ENCODE measurements around the gene GCHFR. TPM values are rescaled to one million over a fixed set of nuclear protein-coding genes. Genes with fewer than 3 reads are reported as not detected.

Gene GCHFR
- total and polyA plus RNA-seq, 2 of the 4 experiments (the other 2 are of a cell fraction): 2.3 to 6.5 TPM

DNA sequence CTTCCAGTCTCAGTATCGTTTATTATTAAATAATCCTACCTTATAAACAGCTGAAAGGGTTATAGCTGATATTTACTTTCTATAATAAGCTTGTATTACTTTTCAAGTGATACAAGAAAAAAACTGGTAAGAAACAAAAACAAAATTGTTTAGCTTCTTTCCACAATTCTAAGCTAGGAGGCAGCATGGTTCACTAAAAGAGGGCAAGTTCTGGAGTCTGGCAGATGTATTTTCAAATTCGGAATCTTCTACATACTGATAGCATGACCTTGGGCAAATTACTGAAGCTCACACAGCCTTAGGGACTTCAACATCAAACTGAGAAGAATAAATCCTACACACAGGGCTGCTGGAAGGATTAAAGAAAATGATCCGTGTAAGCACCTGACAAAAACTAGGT is 21.3 kb downstream of the GCHFR start:
- no peak overlapping the region for H4K91ac ChIP-seq (ENCODE audit: insufficient read depth, low read depth, low read length)
- H3K9me3 ChIP-seq (ENCODE audit: control insufficient read depth, insufficient read depth, low read length): no peaks in the 10 kb centered on the region
- BruUV-seq (replicated peaks): no TSS peak
- no peak overlapping the region for H2BK120ac ChIP-seq (ENCODE audit: low read depth, low read length)
- intact Hi-C loops (cut with micrococcal nuclease): no loop called here
- TF ChIP-seq MXI1 (IDR thresholded peaks at IDR 0.05; ENCODE audit: borderline replicate concordance, low read depth, low read length) (no peak), FOS (IDR thresholded peaks at IDR 0.05; ENCODE audit: low read depth, low read length) (no peak), USF2 (IDR thresholded peaks at IDR 0.05; ENCODE audit: low read depth, low read length) (no peak), RAD21 (IDR thresholded peaks at IDR 0.05; ENCODE audit: low read length) (peak; percentile 27; the same call in 1 of the 2 replicates)
- TF ChIP-seq, protein P1, sequence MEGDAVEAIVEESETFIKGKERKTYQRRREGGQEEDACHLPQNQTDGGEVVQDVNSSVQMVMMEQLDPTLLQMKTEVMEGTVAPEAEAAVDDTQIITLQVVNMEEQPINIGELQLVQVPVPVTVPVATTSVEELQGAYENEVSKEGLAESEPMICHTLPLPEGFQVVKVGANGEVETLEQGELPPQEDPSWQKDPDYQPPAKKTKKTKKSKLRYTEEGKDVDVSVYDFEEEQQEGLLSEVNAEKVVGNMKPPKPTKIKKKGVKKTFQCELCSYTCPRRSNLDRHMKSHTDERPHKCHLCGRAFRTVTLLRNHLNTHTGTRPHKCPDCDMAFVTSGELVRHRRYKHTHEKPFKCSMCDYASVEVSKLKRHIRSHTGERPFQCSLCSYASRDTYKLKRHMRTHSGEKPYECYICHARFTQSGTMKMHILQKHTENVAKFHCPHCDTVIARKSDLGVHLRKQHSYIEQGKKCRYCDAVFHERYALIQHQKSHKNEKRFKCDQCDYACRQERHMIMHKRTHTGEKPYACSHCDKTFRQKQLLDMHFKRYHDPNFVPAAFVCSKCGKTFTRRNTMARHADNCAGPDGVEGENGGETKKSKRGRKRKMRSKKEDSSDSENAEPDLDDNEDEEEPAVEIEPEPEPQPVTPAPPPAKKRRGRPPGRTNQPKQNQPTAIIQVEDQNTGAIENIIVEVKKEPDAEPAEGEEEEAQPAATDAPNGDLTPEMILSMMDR (conservative IDR thresholded peaks at IDR 0.05; ENCODE audit: low read depth, low read length): peak; percentile 31
- H3K27ac ChIP-seq (ENCODE audit: insufficient read depth, low read length): no peak overlapping the region
- dilution Hi-C loops (cut with HindIII; ENCODE audit: low sequenced_read_pairs, unreplicated experiment): no loop called here
- no peak overlapping the region for H2AK9ac ChIP-seq (replicated peaks; ENCODE audit: low read depth, low read length, poor library complexity)
- no peak overlapping the region; the same call in 1 of the 2 replicates for H3K4ac ChIP-seq (ENCODE audit: low read depth, low read length)
- no peak overlapping the region for H2AK5ac ChIP-seq (ENCODE audit: low read depth, low read length)
- ChIA-PET CTCF (interaction anchor here (0.7 to 1.1 kb wide), 4 partner anchors 8 to 109 kb away, joined by 3 to 6 read pairs (median 4); partner anchors contain the start of gene VPS18), POLR2A (ENCODE audit: unreplicated experiment) (no interaction called here)
- H3K36me3 ChIP-seq (ENCODE audit: control insufficient read depth, insufficient read depth, low read length): no peaks in the 10 kb centered on the region
- no peak overlapping the region for H3K23ac ChIP-seq (ENCODE audit: low read depth, low read length)
- H3K79me1 ChIP-seq (ENCODE audit: low read depth in 1 of 2, low read length in 2 of 2): peaks cover 38 to 61% of the 10 kb centered on the region in 2 experiments
- H3K4me2 ChIP-seq (ENCODE audit: low read depth, low read length): no peak overlapping the region
- no CpG with 5 or more reads among the region's 3 CpGs for WGBS, 2 experiments (ENCODE audit: extremely low coverage in 2 of 2, insufficient read length in 1 of 2)
- peaks cover 10% of the 10 kb centered on the region for H3K4me1 ChIP-seq (ENCODE audit: control insufficient read depth, insufficient read depth, low read length)
- H3K4me3 ChIP-seq (ENCODE audit: insufficient read depth, low read depth, low read length): no peak overlapping the region
- H3K9ac ChIP-seq (ENCODE audit: low read depth, low read length): no peak overlapping the region
- in situ Hi-C loops (cut with MboI; ENCODE audit: low sequenced_read_pairs): no loop called here
- H2BK5ac ChIP-seq (ENCODE audit: low read depth, low read length, poor library complexity, severe bottlenecking): no peak overlapping the region
- no peak overlapping the region; the same call in 1 of the 2 replicates for H2BK20ac ChIP-seq (ENCODE audit: low read depth, low read length)
- H4K8ac ChIP-seq (ENCODE audit: low read depth in 2 of 2, low read length in 2 of 2): no peak overlapping the region
- H3K18ac ChIP-seq (ENCODE audit: low read depth, low read length): no peak overlapping the region
- peaks cover 50% of the 10 kb centered on the region for H4K20me1 ChIP-seq (ENCODE audit: insufficient read depth, low read length)
- H2AFZ ChIP-seq (replicated peaks; ENCODE audit: low read length, poor library complexity): no peak overlapping the region
- ATAC-seq (ENCODE audit: low read depth): no peak
- peaks cover 4% of the 10 kb centered on the region; the same call in 1 of the 2 replicates for H3K9me1 ChIP-seq (ENCODE audit: insufficient read depth, low read length)
- no peak overlapping the region for H2BK15ac ChIP-seq (ENCODE audit: low read depth, low read length)
- H3K56ac ChIP-seq (ENCODE audit: extremely low read depth, insufficient read depth, low read length): no peak overlapping the region
- no peak for DNase-seq
- H3K14ac ChIP-seq (replicated peaks; ENCODE audit: low read depth, low read length): peak overlapping the region; percentile 37; the same call in 1 of the 2 replicates
- H3K27me3 ChIP-seq (ENCODE audit: control insufficient read depth, insufficient read depth, low read length): no peaks in the 10 kb centered on the region
- no peak overlapping the region for H4K5ac ChIP-seq (ENCODE audit: low read depth, low read length)

Measured in IMR-90 (cell line).